Urinary bladder (tissue), 4 donors: ENCODE measurements around the gene PPP2R2B. TPM values are rescaled to one million over a fixed set of nuclear protein-coding genes. Genes with fewer than 3 reads are reported as not detected.

Source experiments
- DNase-seq: peaks from one replicate; pipeline ENCODE4 v3.0.0-alpha.2; 2015; ENCODE audit errors: extremely low spot score
- H3K27ac ChIP-seq: one replicate; pipeline ENCODE4 v1.5.1; 2013; ENCODE audit warnings: low read depth, mild to moderate bottlenecking, moderate library complexity
- H3K36me3 ChIP-seq: one replicate; pipeline ENCODE4 v1.6.1; 2013; ENCODE audit warnings: mild to moderate bottlenecking, moderate library complexity; ENCODE audit not compliant: insufficient read depth
- H3K4me1 ChIP-seq: one replicate; pipeline ENCODE4 v1.6.1; 2013; ENCODE audit warnings: mild to moderate bottlenecking, moderate library complexity; ENCODE audit not compliant: insufficient read depth
- H3K4me3 ChIP-seq: one replicate; pipeline ENCODE4 v1.5.1; 2013; ENCODE audit warnings: low read depth, low read length
- WGBS: extraction: QIAGEN DNeasy Blood & Tissue Kit; methylation state at CpG from one replicate; pipeline ENCODE4 v1.1.7; 2013; 5-methylcytosine and 5-hydroxymethylcytosine counted together
- polyA plus RNA-seq: library from polyadenylated mRNA; stranded (reverse); fragments of 200-250 nt; gene quantifications from one replicate; pipeline ENCODE4 v1.2.3, GENCODE V29; 2013
- total RNA-seq: library from RNA; depleted of rRNA; stranded (reverse); fragments of >200 nt; gene quantifications from one replicate; pipeline ENCODE4 v1.2.3, GENCODE V29; 2014
- donor health status: healthy with polysubstance abuse.
- donor health status: healthy.

Gene PPP2R2B
- total and polyA plus RNA-seq, 2 donors = 9.8 to 11.8 TPM

DNA sequence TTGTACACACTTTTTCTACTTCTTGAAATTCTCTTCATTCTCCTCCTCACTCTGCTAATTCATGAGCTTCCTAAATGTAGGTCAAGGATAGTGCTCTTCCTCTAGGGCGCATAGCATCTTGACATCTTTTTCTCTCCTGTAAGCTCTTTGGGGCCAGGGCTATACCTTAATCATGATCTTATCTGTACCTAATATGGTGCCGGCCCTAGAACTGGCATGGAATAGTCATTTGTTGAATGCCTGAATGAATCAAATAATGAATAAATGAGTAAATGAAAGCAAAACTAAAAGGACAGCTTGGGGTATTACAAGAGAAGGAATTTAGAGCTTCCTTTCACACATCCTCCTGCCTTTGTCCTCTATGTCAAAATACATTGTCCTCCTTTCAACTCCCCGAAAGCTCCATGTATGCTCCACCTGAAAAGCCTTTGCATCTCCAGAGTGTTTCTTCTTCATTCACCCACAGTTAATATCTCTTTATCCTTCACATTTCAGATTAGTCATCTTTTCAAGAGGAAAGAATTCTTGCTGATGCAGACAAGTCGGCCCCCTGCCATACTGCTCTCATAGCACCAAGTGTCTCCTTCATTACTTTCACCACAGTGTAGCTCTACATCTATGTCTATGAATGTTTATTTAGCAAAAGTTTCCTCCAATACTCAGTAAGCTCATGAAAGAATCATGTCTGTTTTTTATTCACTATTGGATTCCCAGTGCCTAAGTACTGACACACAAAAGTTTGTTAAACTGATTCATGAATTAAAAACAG, 16.4 kb upstream of the PPP2R2B start:
- Histone ChIP-seq H3K27ac (no peak overlapping the region), H3K4me3 (no peak overlapping the region), H3K4me1 (no peaks in the 10 kb centered on the region), H3K36me3 (no peaks in the 10 kb centered on the region)
- 85% methylated on average over 4 of the region's 4 CpGs for WGBS
- DNase-seq = no peak

DNA sequence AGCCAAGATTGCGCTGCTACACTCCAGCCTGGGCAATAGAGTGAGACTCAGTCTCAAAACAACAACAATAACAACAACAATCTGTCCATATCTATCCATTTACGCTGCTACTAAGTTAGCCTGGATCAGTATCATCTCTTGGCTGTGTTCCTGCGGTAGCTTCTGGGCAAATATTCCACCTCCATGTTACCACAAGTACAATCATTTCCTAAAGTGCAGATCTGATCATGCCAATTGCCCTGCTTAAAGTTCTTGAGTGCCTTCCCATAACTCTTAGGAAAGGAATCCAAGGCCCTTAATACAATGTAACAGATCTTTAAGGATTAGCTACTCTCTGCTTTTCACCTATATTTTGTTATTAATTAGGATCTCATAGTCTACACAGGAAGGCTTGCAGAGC, 15.4 kb upstream of the PPP2R2B start:
- no peak for DNase-seq
- Histone ChIP-seq H3K4me1 (no peaks in the 10 kb centered on the region), H3K36me3 (no peaks in the 10 kb centered on the region), H3K27ac (no peak overlapping the region), H3K4me3 (no peak overlapping the region)
- WGBS = 95% methylated on average over 3 of the region's 3 CpGs

- H3K36me3 ChIP-seq = no peaks in the 10 kb centered on the region
- no peaks in the 10 kb centered on the region for H3K4me1 ChIP-seq
- no peak for DNase-seq
- H3K4me3 ChIP-seq = no peak overlapping the region
- WGBS = 61% methylated on average over 3 of the region's 3 CpGs
- H3K27ac ChIP-seq = no peak overlapping the region
Measured at GRCh38 chr5:146892231-146892630, 13.7 kb upstream of the PPP2R2B start.

DNA sequence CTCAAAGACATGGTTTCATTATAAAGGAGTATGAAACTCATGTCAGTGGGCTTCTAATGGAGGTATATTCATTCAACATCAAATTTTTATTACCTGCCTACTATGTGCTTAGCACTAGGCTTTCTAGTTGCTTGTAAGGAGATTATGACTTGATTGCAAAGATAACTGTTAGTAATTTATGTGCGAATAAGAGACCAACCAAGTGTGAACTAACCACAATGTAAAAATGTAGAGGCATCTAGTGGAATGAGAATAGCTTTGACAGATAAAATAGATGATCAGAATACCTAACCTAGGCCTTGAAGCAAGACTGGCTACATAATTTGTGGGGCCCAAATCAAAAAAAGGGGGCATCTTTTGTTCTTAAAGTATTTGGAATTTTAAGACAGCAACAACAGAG, 13.0 kb upstream of the PPP2R2B start:
- no peak for DNase-seq
- Histone ChIP-seq H3K4me1 (no peaks in the 10 kb centered on the region), H3K27ac (no peak overlapping the region), H3K36me3 (no peaks in the 10 kb centered on the region), H3K4me3 (no peak overlapping the region)
- 98% methylated on average over 1 of the region's 1 CpG for WGBS

DNA sequence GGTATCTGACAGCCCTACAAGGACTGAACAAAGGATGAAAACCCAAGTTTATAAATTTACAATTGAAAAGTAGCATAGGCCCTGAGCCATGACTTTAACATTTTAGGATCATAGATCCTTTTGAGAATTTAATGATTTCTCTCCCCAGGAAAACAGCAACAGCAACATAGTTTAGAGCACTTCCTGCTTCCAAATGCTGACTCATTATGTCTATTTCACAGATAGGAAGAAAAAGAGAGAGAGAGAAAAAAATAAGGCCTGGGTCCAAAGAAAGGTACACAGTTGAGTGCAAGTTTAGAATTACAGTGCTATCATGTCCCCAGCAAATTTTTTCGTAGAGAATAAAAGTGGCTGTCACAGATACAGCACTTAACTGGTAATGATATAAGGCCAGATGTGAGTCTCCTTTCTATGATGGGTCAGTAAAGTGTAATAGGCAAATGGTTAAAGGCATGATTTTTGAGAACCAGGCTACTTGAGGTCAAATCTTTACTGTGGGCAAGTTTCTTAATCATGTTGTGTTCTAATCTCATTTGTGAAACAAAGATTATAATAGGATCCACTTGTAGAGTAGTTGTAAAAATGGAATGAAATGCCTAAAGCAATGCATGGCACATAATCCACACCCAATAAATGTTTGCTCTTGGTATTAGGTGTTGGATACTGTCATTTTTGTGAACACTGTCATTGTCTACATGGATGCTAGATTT, 12.3 kb upstream of the PPP2R2B start:
- 30% methylated on average over 1 of the region's 1 CpG for WGBS

GRCh38 chr5:146890066-146890465, 11.5 kb upstream of the PPP2R2B start:
- no peaks in the 10 kb centered on the region for H3K4me1 ChIP-seq
- no peak overlapping the region for H3K4me3 ChIP-seq
- no peak overlapping the region for H3K27ac ChIP-seq
- no peak for DNase-seq
- no peaks in the 10 kb centered on the region for H3K36me3 ChIP-seq
- WGBS = 60% methylated on average over 2 of the region's 2 CpGs

More for the DNA sequence above, 12.3 kb upstream of the PPP2R2B start:
- Histone ChIP-seq H3K4me1 (no peaks in the 10 kb centered on the region), H3K4me3 (no peak overlapping the region), H3K36me3 (no peaks in the 10 kb centered on the region), H3K27ac (no peak overlapping the region)
- no peak for DNase-seq

GRCh38 chr5:146889169-146889568, 10.6 kb upstream of the PPP2R2B start:
- no peak for DNase-seq
- 55% methylated on average over 1 of the region's 1 CpG for WGBS
- Histone ChIP-seq H3K27ac (no peak overlapping the region), H3K4me1 (no peaks in the 10 kb centered on the region), H3K4me3 (no peak overlapping the region), H3K36me3 (no peaks in the 10 kb centered on the region)

- Histone ChIP-seq H3K27ac (no peak overlapping the region), H3K4me1 (no peaks in the 10 kb centered on the region), H3K4me3 (no peak overlapping the region), H3K36me3 (no peaks in the 10 kb centered on the region)
- WGBS = 47% methylated on average over 3 of the region's 3 CpGs
- DNase-seq = no peak
Measured at GRCh38 chr5:146888351-146888978, 9.9 kb upstream of the PPP2R2B start.

DNA sequence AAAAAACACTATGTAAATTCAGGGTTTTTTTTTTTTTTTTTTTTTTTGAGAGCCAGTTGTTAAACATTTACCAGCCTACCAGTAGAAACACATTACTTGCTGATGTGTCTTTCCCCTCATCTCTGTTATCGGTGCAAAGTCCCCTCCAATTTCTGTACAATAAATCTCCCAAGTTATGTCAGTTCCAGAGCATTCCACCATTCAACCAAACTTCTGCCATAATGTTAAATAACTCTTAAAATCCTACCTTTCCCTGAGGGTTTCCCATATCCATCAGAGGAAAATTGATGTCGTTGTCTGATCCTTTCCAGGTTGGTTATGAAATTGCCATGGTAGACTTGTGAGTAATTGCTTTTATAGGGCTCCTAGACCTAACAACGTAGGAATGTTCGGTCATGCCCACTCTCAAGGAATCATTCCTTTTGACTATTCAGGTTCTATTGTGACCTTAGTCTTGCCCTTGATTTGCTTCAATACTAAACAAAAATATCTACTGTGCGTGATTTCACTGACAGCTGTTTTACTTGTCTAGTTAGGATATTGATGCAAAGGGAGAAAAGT, 5.6 kb upstream of the PPP2R2B start:
- DNase-seq = no peak
- Histone ChIP-seq H3K4me3 (no peak overlapping the region), H3K36me3 (no peaks in the 10 kb centered on the region), H3K27ac (no peak overlapping the region), H3K4me1 (no peaks in the 10 kb centered on the region)
- 67% methylated on average over 5 of the region's 5 CpGs for WGBS

- H3K4me3 ChIP-seq = no peak overlapping the region
- no peak for DNase-seq
- H3K36me3 ChIP-seq = no peaks in the 10 kb centered on the region
- H3K27ac ChIP-seq = no peak overlapping the region
- WGBS = 47% methylated on average over 2 of the region's 2 CpGs
- no peaks in the 10 kb centered on the region for H3K4me1 ChIP-seq
Measured at GRCh38 chr5:146883511-146883910, 5.0 kb upstream of the PPP2R2B start.

- peaks cover 1% of the 10 kb centered on the region for H3K4me1 ChIP-seq
- no peak overlapping the region for H3K27ac ChIP-seq
- H3K36me3 ChIP-seq = no peaks in the 10 kb centered on the region
- no peak overlapping the region for H3K4me3 ChIP-seq
- 69% methylated on average over 7 of the region's 7 CpGs for WGBS
- DNase-seq = no peak
Measured at GRCh38 chr5:146880966-146881365, 2.4 kb upstream of the PPP2R2B start.

GRCh38 chr5:146877783-146878475, 628 bp downstream of the PPP2R2B start:
- Histone ChIP-seq H3K36me3 (no peaks in the 10 kb centered on the region), H3K4me1 (peaks cover 1% of the 10 kb centered on the region), H3K4me3 (peak overlapping the region; percentile 70), H3K27ac (no peak overlapping the region)
- WGBS = under 1% methylated on average over 59 of the region's 59 CpGs
- no peak for DNase-seq

GRCh38 chr5:146877178-146877681, 1.3 kb downstream of the PPP2R2B start:
- Histone ChIP-seq H3K36me3 (no peaks in the 10 kb centered on the region), H3K4me1 (peaks cover 1% of the 10 kb centered on the region), H3K4me3 (peak overlapping the region; percentile 70), H3K27ac (no peak overlapping the region)
- DNase-seq = no peak
- WGBS = 13% methylated on average over 14 of the region's 14 CpGs
